HEK293 (cell line): ENCODE measurements around the gene WDFY3.

ENCODE experiments used
- YY1 ChIP-seq: fragments of 450-650 bp; formaldehyde crosslinking; IDR thresholded peaks from 2 replicates; pipeline ENCODE4 v1.5.1; 2018; ENCODE audit warnings: missing biosample characterization, missing genetic modification characterization
- ZFP69B ChIP-seq: fragments of 450-650 bp; formaldehyde crosslinking; IDR thresholded peaks from 2 replicates; pipeline ENCODE4 v1.5.1; 2016; ENCODE audit warnings: missing biosample characterization, missing genetic modification characterization
- ZNF112 ChIP-seq: fragments of 450-650 bp; formaldehyde crosslinking; IDR thresholded peaks from 2 replicates; pipeline ENCODE4 v1.5.0; 2017; ENCODE audit warnings: missing biosample characterization, missing genetic modification characterization
- ZNF324 ChIP-seq: fragments of 450-650 bp; formaldehyde crosslinking; IDR thresholded peaks from 2 replicates; pipeline ENCODE4 v1.5.1; 2016; ENCODE audit warnings: missing biosample characterization, missing genetic modification characterization
- ZNF335 ChIP-seq: fragments of 450-650 bp; formaldehyde crosslinking; conservative IDR thresholded peaks from 2 replicates; pipeline ENCODE4 v1.5.1; 2016; ENCODE audit warnings: missing biosample characterization, missing genetic modification characterization
- ZNF391 ChIP-seq: fragments of 450-650 bp; formaldehyde crosslinking; IDR thresholded peaks from 2 replicates; pipeline ENCODE4 v1.5.1; 2016; ENCODE audit warnings: low read depth, missing biosample characterization, missing genetic modification characterization, borderline replicate concordance
- ZNF600 ChIP-seq: fragments of 450-650 bp; formaldehyde crosslinking; IDR thresholded peaks from 2 replicates; pipeline ENCODE4 v1.5.1; 2016; ENCODE audit warnings: missing biosample characterization, missing genetic modification characterization
- TF ChIP-seq, protein P1 (sequence below): fragments of 450-650 bp; formaldehyde crosslinking; IDR thresholded peaks from 2 replicates; pipeline ENCODE4 v1.5.1; 2016; ENCODE audit warnings: missing biosample characterization, missing genetic modification characterization
- TF ChIP-seq, protein P2 (sequence below): fragments of 450-650 bp; formaldehyde crosslinking; IDR thresholded peaks from 2 replicates; pipeline ENCODE4 v1.5.1; 2017; ENCODE audit warnings: missing biosample characterization, missing genetic modification characterization

DNA sequence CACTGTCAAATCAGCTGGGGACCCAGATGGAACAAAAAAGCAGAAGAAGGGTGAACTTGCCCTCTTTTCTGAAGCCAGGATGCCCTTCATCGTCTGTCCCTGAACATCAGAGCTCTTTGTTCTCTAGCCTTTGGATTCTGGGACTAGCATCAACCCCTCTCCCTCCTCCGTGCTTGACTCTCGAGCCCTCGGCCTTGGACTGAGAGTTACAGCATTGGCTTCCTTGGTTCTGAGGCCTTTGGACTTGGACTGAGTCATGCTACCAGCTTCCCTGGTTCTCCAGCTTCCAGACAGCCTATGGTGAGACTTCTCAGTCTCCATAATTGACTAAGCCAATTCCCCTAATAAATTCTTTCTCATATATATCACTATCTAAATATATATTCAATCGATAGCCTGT lies 38.4 kb downstream of the WDFY3 start:
- TF ChIP-seq ZNF391 (tag by site-specific recombination) (no peak), YY1 (tag by site-specific recombination) (no peak), ZNF335 (no peak), ZNF112 (tag by site-specific recombination) (no peak), ZFP69B (tag by site-specific recombination) (no peak), ZNF600 (tag by site-specific recombination) (no peak), ZNF324 (tag by site-specific recombination) (no peak)
- TF ChIP-seq, protein P1, sequence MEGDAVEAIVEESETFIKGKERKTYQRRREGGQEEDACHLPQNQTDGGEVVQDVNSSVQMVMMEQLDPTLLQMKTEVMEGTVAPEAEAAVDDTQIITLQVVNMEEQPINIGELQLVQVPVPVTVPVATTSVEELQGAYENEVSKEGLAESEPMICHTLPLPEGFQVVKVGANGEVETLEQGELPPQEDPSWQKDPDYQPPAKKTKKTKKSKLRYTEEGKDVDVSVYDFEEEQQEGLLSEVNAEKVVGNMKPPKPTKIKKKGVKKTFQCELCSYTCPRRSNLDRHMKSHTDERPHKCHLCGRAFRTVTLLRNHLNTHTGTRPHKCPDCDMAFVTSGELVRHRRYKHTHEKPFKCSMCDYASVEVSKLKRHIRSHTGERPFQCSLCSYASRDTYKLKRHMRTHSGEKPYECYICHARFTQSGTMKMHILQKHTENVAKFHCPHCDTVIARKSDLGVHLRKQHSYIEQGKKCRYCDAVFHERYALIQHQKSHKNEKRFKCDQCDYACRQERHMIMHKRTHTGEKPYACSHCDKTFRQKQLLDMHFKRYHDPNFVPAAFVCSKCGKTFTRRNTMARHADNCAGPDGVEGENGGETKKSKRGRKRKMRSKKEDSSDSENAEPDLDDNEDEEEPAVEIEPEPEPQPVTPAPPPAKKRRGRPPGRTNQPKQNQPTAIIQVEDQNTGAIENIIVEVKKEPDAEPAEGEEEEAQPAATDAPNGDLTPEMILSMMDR (tag by site-specific recombination): no peak
- TF ChIP-seq, protein P2, sequence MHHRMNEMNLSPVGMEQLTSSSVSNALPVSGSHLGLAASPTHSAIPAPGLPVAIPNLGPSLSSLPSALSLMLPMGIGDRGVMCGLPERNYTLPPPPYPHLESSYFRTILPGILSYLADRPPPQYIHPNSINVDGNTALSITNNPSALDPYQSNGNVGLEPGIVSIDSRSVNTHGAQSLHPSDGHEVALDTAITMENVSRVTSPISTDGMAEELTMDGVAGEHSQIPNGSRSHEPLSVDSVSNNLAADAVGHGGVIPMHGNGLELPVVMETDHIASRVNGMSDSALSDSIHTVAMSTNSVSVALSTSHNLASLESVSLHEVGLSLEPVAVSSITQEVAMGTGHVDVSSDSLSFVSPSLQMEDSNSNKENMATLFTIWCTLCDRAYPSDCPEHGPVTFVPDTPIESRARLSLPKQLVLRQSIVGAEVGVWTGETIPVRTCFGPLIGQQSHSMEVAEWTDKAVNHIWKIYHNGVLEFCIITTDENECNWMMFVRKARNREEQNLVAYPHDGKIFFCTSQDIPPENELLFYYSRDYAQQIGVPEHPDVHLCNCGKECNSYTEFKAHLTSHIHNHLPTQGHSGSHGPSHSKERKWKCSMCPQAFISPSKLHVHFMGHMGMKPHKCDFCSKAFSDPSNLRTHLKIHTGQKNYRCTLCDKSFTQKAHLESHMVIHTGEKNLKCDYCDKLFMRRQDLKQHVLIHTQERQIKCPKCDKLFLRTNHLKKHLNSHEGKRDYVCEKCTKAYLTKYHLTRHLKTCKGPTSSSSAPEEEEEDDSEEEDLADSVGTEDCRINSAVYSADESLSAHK (tag by site-specific recombination): no peak
